Stimulated activated effector memory CD8-positive, alpha-beta T cell treated with anti-CD3 and anti-CD28 coated beads, Interleukin-12 subunit alpha, Interleukin-12 subunit beta, amount 100 ng/mL, for 72 hours (primary cell): ENCODE data around the gene PTGIR.

Experiments used
- ATAC-seq: fragments of 150-1000 bp; cut with Tn5 transposase; 2 replicates; pipeline ENCODE4 v1.10.0; 2021
- DNase-seq, 2 donors: peaks; one replicate each; pipeline ENCODE4 v3.0.0; 2021 to 2022; ENCODE audit warnings: low spot score in 2 of 2
- H3K27ac Mint-ChIP-seq: one replicate; pipeline ENCODE4 v1.8.0; 2022; ENCODE audit warnings: mild to moderate bottlenecking, mixed read lengths
- H3K36me3 Mint-ChIP-seq: one replicate; pipeline ENCODE4 v1.8.0; 2022; ENCODE audit warnings: mild to moderate bottlenecking, mixed read lengths
- H3K4me1 Mint-ChIP-seq: one replicate; pipeline ENCODE4 v1.8.0; 2022; ENCODE audit warnings: mixed read lengths
- H3K4me3 Mint-ChIP-seq: one replicate; pipeline ENCODE4 v1.8.0; 2022; ENCODE audit warnings: mild to moderate bottlenecking, mixed read lengths
- H3K9me3 Mint-ChIP-seq: one replicate; pipeline ENCODE4 v1.8.0; 2022; ENCODE audit warnings: mixed read lengths

PTGIR gene

GRCh38 chr19:46601318-46602224 is 23.3 kb downstream of the PTGIR start, which contains the start of gene CALM3:
CALM3 (plus strand) TSS chr19:46601330; CDS start chr19:46601435, 105 bp downstream.
- Mint-ChIP-seq H3K4me1 (peaks cover 45% of the 10 kb centered on the region), H3K36me3 (peaks cover 47% of the 10 kb centered on the region), H3K27ac (peak within 1 kb of the TSS; percentile 100), H3K4me3 (peak within 1 kb of the TSS; percentile 91), H3K9me3 (peaks cover 7% of the 10 kb centered on the region)
- DNase-seq (no peak), ATAC-seq (no peak)

- peak overlapping the region; percentile 100 for H3K27ac Mint-ChIP-seq
- DNase-seq (peak; percentile 99 to 100), ATAC-seq (peak; percentile 93)
- H3K4me1 Mint-ChIP-seq = peaks cover 45% of the 10 kb centered on the region
- H3K36me3 Mint-ChIP-seq = peaks cover 38% of the 10 kb centered on the region
- H3K9me3 Mint-ChIP-seq = peaks cover 7% of the 10 kb centered on the region
- H3K4me3 Mint-ChIP-seq = peak overlapping the region; percentile 91
Measured at GRCh38 chr19:46600384-46601317, 24.2 kb downstream of the PTGIR start.

DNA sequence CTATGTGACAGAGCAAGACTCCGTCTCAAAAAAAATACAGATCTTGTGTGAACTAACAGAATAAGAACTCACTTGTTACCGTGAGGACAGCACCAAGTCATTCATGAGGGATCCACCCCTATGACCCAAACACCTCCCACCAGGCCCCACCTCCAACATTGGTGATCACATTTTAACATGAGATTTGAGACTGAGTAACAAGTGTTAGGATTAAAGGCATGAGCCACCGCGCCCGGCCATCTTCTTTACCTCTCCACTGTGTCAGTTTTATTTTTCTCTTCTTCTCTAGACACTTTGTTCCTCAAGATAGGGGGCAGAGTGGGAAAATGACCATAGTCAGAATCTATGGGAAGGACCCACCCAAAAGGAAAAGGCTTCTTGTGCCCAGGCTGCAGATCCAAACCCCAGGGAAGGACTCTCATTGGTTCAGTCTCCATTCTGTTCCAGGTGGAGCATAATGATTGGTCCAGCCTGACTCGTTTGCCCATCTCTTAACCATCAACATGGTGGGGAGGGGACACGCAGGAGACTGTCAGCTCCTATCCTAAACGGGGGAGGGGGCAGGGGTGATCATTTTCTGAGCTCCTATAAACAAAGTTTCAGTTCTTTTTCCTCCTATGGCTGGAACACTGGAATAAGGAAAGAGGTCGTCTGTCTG is 25.0 kb downstream of the PTGIR start:
- ATAC-seq (no peak), DNase-seq (no peak)
- peaks cover 41% of the 10 kb centered on the region for H3K4me1 Mint-ChIP-seq
- H3K4me3 Mint-ChIP-seq = peak overlapping the region; percentile 91
- peaks cover 30% of the 10 kb centered on the region for H3K36me3 Mint-ChIP-seq
- H3K9me3 Mint-ChIP-seq = peaks cover 7% of the 10 kb centered on the region
- H3K27ac Mint-ChIP-seq = peak overlapping the region; percentile 100

DNA sequence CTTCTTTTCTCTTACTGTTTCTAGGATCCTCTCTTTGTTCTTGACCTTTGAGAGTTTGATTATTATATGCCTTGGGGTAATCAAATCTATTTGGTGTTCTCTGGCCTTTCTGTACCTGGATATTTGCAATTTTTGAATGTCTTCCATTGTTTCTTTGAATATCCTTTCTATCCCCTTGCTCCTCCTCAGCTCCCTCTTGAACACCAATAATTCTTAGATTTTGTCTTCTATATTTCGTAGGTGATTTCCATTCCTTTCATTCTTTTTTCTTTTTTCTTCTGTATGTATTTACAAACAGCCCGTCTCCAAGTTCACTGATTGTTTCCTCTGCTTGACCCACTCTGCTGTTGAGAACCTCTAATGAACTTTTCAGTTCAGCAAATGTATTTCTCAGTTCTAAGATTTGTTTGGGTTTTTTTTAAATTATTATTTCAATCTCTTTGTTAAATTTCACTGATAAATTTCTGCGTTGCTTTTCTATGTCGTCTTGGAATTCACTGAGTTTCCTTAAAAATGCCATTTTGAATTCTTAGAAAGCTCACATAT is 26.4 kb downstream of the PTGIR start:
- Mint-ChIP-seq H3K9me3 (peaks cover 7% of the 10 kb centered on the region), H3K4me1 (peaks cover 27% of the 10 kb centered on the region), H3K4me3 (no peak overlapping the region), H3K36me3 (peaks cover 28% of the 10 kb centered on the region), H3K27ac (no peak overlapping the region)
- ATAC-seq (no peak), DNase-seq (no peak)

DNA sequence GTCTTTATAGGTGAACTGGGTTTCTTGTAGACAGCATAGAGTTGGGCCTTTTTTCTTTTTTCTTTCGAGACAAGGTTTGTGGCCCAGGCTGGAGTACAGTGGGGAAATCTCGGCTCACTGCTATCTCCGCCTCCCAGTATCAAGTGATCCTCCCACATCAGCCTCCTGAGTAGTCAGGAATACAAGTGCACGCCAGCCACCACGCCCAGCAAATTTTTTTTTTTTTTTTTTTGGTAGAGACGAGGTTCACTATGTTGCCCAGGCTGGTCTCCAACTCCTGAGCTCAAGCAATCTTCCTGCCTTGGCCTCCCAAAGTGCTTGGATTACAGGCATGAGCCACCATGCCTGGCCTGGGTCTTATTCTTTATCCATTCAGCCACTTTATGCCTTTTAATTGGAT is 28.9 kb downstream of the PTGIR start:
- H3K4me1 Mint-ChIP-seq = peaks cover 10% of the 10 kb centered on the region
- no peak overlapping the region for H3K4me3 Mint-ChIP-seq
- DNase-seq = no peak
- peaks cover 7% of the 10 kb centered on the region for H3K9me3 Mint-ChIP-seq
- H3K27ac Mint-ChIP-seq = no peak overlapping the region
- no peak for ATAC-seq
- H3K36me3 Mint-ChIP-seq = peaks cover 6% of the 10 kb centered on the region

- no peak for ATAC-seq
- H3K4me1 Mint-ChIP-seq = no peaks in the 10 kb centered on the region
- no peak overlapping the region for H3K4me3 Mint-ChIP-seq
- H3K27ac Mint-ChIP-seq = no peak overlapping the region
- H3K9me3 Mint-ChIP-seq = no peaks in the 10 kb centered on the region
- DNase-seq = no peak
- no peaks in the 10 kb centered on the region for H3K36me3 Mint-ChIP-seq
Measured at GRCh38 chr19:46591870-46592269, 33.0 kb downstream of the PTGIR start.

DNA sequence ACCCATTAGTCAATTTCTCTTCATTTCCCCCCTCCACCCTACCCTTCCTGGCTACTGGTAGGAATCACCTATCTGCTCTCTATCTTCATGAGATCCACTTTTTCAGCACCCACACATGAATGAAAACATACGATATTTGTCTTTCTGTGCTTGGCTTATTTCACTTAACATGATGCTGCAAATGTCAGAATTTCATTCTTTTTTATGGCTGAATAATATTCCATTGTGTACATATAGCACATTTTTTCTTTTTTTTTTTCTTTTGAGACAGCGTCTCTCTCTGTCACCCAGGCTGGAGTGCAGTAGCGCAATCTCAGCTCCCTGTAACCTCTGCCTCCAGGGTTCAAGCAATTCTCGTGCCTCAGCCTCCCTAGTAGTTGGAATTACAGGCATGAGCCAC is 33.6 kb downstream of the PTGIR start:
- Mint-ChIP-seq H3K4me1 (no peaks in the 10 kb centered on the region), H3K4me3 (no peak overlapping the region), H3K27ac (no peak overlapping the region), H3K9me3 (no peaks in the 10 kb centered on the region), H3K36me3 (no peaks in the 10 kb centered on the region)
- DNase-seq (no peak), ATAC-seq (no peak)

GRCh38 chr19:46587861-46588260 is 37.0 kb downstream of the PTGIR start:
- ATAC-seq (no peak), DNase-seq (no peak)
- Mint-ChIP-seq H3K27ac (no peak overlapping the region), H3K4me3 (no peak overlapping the region), H3K4me1 (no peaks in the 10 kb centered on the region), H3K36me3 (no peaks in the 10 kb centered on the region), H3K9me3 (no peaks in the 10 kb centered on the region)

- Mint-ChIP-seq H3K36me3 (no peaks in the 10 kb centered on the region), H3K9me3 (no peaks in the 10 kb centered on the region), H3K4me3 (no peak overlapping the region), H3K4me1 (no peaks in the 10 kb centered on the region), H3K27ac (no peak overlapping the region)
- DNase-seq = no peak
- no peak for ATAC-seq
Measured at GRCh38 chr19:46586294-46586693, 38.6 kb downstream of the PTGIR start.

DNA sequence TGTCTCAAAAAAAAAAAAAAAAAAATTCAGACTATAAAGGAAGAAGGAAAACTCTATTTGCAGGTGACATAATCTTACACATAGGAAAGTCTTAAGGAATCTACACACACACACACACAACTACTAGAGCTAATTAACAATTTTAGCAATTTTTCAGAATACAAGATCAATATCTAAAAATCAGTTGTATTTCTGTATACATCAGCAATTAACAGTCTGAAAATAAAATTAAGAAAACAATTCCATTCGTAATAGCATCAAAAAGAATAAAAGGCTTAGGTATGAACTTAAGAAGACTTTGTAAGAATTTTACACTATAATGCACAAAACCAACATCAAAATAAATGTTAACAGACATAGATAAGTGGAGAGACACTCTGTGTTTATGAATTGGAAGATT is 39.4 kb downstream of the PTGIR start:
- Mint-ChIP-seq H3K4me3 (no peak overlapping the region), H3K36me3 (no peaks in the 10 kb centered on the region), H3K27ac (no peak overlapping the region), H3K4me1 (no peaks in the 10 kb centered on the region), H3K9me3 (no peaks in the 10 kb centered on the region)
- no peak for ATAC-seq
- DNase-seq = no peak

DNA sequence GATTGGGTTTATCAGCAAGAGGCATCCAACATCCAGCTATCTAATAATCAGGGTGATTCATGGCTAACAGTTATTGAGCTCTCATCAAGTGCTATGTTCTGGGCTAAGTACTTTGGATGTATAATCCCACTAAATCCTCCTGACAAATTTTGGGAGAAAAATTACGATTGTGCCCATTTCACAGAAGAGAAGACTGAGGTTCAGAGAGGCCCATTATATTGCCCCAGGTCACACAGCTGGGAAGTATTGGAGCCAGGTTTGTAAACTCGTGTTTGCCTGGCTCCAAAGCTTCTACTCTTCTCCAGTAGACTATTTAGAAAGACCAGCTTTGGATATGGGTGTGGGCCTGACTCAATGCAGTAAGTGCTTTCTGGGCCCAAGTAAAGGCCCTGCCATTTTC is 44.6 kb downstream of the PTGIR start:
- no peaks in the 10 kb centered on the region for H3K9me3 Mint-ChIP-seq
- H3K27ac Mint-ChIP-seq = no peak overlapping the region
- H3K36me3 Mint-ChIP-seq = no peaks in the 10 kb centered on the region
- peaks cover 9% of the 10 kb centered on the region for H3K4me1 Mint-ChIP-seq
- H3K4me3 Mint-ChIP-seq = no peak overlapping the region
- DNase-seq (peak in 1 of 2 donors; percentile 28), ATAC-seq (no peak)

GRCh38 chr19:46579361-46579879 is 45.5 kb downstream of the PTGIR start:
- H3K4me1 Mint-ChIP-seq = peaks cover 13% of the 10 kb centered on the region
- DNase-seq (peak in 1 of 2 donors; percentile 77), ATAC-seq (peak; percentile 58)
- no peak overlapping the region for H3K4me3 Mint-ChIP-seq
- no peaks in the 10 kb centered on the region for H3K36me3 Mint-ChIP-seq
- no peaks in the 10 kb centered on the region for H3K9me3 Mint-ChIP-seq
- H3K27ac Mint-ChIP-seq = no peak overlapping the region

DNA sequence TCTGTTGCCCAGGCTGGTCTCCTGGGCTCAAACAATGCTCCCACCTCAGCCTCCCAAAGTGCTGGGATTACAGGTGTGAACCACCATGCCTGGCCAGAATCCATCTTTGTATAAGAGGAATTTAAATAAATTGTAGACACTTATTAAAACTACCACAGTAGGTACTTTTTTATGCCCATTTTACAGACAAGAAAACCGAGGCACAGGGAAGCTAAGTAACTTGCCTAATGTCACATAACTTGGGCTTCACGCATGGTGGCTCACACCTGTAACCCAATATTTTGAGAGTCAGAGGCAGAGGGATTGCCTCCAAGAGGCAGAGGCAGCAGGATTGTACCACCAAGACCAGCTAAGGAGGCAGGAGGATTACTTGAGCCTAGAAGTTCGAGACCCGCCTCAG is 46.4 kb downstream of the PTGIR start:
- Mint-ChIP-seq H3K9me3 (no peaks in the 10 kb centered on the region), H3K27ac (no peak overlapping the region), H3K4me1 (peaks cover 17% of the 10 kb centered on the region), H3K4me3 (no peak overlapping the region), H3K36me3 (no peaks in the 10 kb centered on the region)
- peak in 1 of 2 donors; percentile 43 for DNase-seq
- no peak for ATAC-seq

DNA sequence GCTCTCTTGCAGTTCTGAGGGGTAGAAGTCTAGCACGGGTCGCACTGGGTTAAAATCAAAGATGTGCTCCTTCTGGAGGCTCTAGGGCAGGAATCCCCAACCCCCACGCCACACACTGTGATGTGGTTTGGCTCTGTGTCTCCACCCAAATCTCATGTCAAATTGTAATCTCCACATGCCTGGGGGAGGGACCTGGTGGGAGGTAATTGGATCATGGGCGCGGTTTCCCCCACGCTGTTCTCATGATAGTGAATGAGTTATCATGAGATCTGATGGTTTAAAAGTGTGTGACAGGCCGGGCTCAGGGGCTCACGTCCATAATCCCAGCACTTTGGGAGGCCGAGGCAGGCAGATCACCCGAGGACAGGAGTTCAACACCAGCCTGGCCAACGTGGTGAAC is 50.4 kb downstream of the PTGIR start:
- ATAC-seq = no peak
- peaks cover 13% of the 10 kb centered on the region for H3K4me1 Mint-ChIP-seq
- no peak for DNase-seq
- H3K27ac Mint-ChIP-seq = no peak overlapping the region
- H3K36me3 Mint-ChIP-seq = no peaks in the 10 kb centered on the region
- H3K4me3 Mint-ChIP-seq = no peak overlapping the region
- no peaks in the 10 kb centered on the region for H3K9me3 Mint-ChIP-seq
